HepG2 (cell line): ENCODE measurements around the gene PDE9A. TPM values are rescaled to one million over a fixed set of nuclear protein-coding genes. Genes with fewer than 3 reads are reported as not detected.

Experiments used
- DPF2 ChIP-seq: sonication (generic); formaldehyde crosslinking; IDR thresholded peaks from 2 replicates; pipeline ENCODE4 v1.4.0; 2020; ENCODE audit warnings: mild to moderate bottlenecking, low read depth, missing genetic modification reagents, borderline replicate concordance
- FIP1L1 ChIP-seq: fragments of 200-400 bp; formaldehyde crosslinking; IDR thresholded peaks from 2 replicates; pipeline ENCODE4 v1.6.1; 2018; ENCODE audit warnings: low read depth, mild to moderate bottlenecking, low read length, moderate library complexity, borderline replicate concordance; ENCODE audit not compliant: insufficient read depth
- JUNB ChIP-seq: sonication (generic); formaldehyde crosslinking; IDR thresholded peaks from 2 replicates; pipeline ENCODE4 v1.8.0; 2022; ENCODE audit warnings: missing genetic modification reagents, mild to moderate bottlenecking, borderline replicate concordance
- MEIS1 ChIP-seq: sonication (generic); formaldehyde crosslinking; IDR thresholded peaks from 2 replicates; pipeline ENCODE4 v1.9.0; 2021; ENCODE audit warnings: mild to moderate bottlenecking, missing genetic modification reagents, moderate library complexity, borderline replicate concordance
- SNRNP70 ChIP-seq: fragments of 200-400 bp; formaldehyde crosslinking; IDR thresholded peaks from 2 replicates; pipeline ENCODE4 v1.6.1; 2017; ENCODE audit warnings: mild to moderate bottlenecking, low read depth, low read length, moderate library complexity
- SP5 ChIP-seq: IDR thresholded peaks from 2 replicates; pipeline ENCODE4 v1.6.1; 2016; ENCODE audit warnings: low read depth, borderline replicate concordance
- ZC3H13 ChIP-seq: sonication (generic); formaldehyde crosslinking; IDR thresholded peaks from 2 replicates; pipeline ENCODE4 v1.8.1; 2023; ENCODE audit warnings: mild to moderate bottlenecking, missing genetic modification reagents, moderate library complexity
- ZNF180 ChIP-seq: sonication (generic); formaldehyde crosslinking; IDR thresholded peaks from 2 replicates; pipeline ENCODE4 v1.4.0; 2020; ENCODE audit warnings: low read depth, missing genetic modification reagents, borderline replicate concordance
- ZNF543 ChIP-seq: sonication (generic); formaldehyde crosslinking; IDR thresholded peaks from 2 replicates; pipeline ENCODE4 v1.4.0; 2020; ENCODE audit warnings: mild to moderate bottlenecking, missing genetic modification reagents
- ZNF550 ChIP-seq: sonication (generic); formaldehyde crosslinking; IDR thresholded peaks from 2 replicates; pipeline ENCODE4 v1.4.0; 2020; ENCODE audit warnings: mild to moderate bottlenecking, missing genetic modification reagents, borderline replicate concordance
- ZNF83 ChIP-seq: sonication (generic); formaldehyde crosslinking; IDR thresholded peaks from 2 replicates; pipeline ENCODE4 v1.4.0; 2020; ENCODE audit warnings: missing genetic modification reagents, mild to moderate bottlenecking, borderline replicate concordance
- ZSCAN30 ChIP-seq: sonication (generic); formaldehyde crosslinking; IDR thresholded peaks from 2 replicates; pipeline ENCODE4 v1.5.0; 2020; ENCODE audit warnings: mild to moderate bottlenecking, missing genetic modification reagents
- polyA plus RNA-seq, 8 experiments: library from polyadenylated mRNA; depleted of rRNA in 3 of 8; stranded (reverse) in 7 of 8; unstranded in 1 of 8; fragments of >200 nt; fragmentation: Illumina TruSeq in 4 of 8; extraction: Trizol in 4 of 8; gene quantifications; 2 replicates each; pipeline versions ENCODE4 v1.2.1 to v1.2.3, GENCODE V29; 2011 to 2016; ENCODE audit warnings: low read depth in 4 of 8, missing spikeins in 1 of 8, mixed read lengths in 1 of 8; ENCODE audit not compliant: insufficient read depth in 1 of 8
- total RNA-seq, 5 experiments: library from RNA; depleted of rRNA; stranded (reverse); fragments of >200 nt; fragmentation: Illumina TruSeq; extraction: Trizol; gene quantifications; 2 replicates each; pipeline ENCODE4 v1.2.3, GENCODE V29; 2016; ENCODE audit warnings: low read depth in 1 of 5
- TF ChIP-seq, protein P1 (sequence below), 2 experiments: sonication (generic) in 1 of 2; formaldehyde crosslinking in 1 of 2; IDR thresholded peaks; 2 replicates each; pipeline versions ENCODE4 v1.6.1 to v1.9.0; 2014 to 2022; ENCODE audit warnings: antibody characterized with exemption in 1 of 2, borderline replicate concordance in 1 of 2, inconsistent platforms in 1 of 2, low read depth in 1 of 2, missing genetic modification reagents in 1 of 2
- TF ChIP-seq, protein P2 (sequence below): fragments of 450-650 bp; IDR thresholded peaks from 2 replicates; pipeline ENCODE4 v1.6.1; 2017; ENCODE audit warnings: mild to moderate bottlenecking

The PDE9A gene
- total and polyA plus RNA-seq, 2 of the 13 experiments (the other 11 are each of a cell fraction or from before 2014, with no cell fraction given): 4.6 to 19.7 TPM

DNA sequence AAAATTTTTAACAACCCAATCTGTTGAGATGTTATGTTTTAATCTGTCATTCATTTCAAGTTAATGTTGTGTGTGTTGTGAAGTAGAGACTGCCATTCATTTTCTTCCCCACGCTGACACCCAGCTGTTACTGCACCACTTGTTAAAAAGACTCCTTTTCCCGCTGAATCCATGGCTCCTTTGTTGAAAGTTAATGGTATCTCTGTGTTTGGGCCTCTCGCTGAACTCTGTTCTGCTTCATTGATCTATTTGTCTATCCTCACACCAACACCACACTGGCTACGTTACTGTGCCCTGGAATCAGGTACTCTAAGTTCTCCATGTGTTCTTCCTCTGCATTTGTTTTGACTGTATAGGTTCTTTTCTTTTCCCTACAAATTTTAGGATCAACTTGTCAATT is 58.2 kb downstream of the PDE9A start (continued):
- TF ChIP-seq, protein P1, sequence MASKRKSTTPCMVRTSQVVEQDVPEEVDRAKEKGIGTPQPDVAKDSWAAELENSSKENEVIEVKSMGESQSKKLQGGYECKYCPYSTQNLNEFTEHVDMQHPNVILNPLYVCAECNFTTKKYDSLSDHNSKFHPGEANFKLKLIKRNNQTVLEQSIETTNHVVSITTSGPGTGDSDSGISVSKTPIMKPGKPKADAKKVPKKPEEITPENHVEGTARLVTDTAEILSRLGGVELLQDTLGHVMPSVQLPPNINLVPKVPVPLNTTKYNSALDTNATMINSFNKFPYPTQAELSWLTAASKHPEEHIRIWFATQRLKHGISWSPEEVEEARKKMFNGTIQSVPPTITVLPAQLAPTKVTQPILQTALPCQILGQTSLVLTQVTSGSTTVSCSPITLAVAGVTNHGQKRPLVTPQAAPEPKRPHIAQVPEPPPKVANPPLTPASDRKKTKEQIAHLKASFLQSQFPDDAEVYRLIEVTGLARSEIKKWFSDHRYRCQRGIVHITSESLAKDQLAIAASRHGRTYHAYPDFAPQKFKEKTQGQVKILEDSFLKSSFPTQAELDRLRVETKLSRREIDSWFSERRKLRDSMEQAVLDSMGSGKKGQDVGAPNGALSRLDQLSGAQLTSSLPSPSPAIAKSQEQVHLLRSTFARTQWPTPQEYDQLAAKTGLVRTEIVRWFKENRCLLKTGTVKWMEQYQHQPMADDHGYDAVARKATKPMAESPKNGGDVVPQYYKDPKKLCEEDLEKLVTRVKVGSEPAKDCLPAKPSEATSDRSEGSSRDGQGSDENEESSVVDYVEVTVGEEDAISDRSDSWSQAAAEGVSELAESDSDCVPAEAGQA (IDR thresholded peaks at IDR 0.05; ENCODE audit: low read depth): no peak
- TF ChIP-seq, protein P1 (CRISPR knock-in tag; IDR thresholded peaks at IDR 0.05; ENCODE audit: borderline replicate concordance): no peak
- peak; percentile 75; the same call in 1 of the 2 replicates for TF ChIP-seq MEIS1
- TF ChIP-seq SP5: no peak
- TF ChIP-seq, protein P2, sequence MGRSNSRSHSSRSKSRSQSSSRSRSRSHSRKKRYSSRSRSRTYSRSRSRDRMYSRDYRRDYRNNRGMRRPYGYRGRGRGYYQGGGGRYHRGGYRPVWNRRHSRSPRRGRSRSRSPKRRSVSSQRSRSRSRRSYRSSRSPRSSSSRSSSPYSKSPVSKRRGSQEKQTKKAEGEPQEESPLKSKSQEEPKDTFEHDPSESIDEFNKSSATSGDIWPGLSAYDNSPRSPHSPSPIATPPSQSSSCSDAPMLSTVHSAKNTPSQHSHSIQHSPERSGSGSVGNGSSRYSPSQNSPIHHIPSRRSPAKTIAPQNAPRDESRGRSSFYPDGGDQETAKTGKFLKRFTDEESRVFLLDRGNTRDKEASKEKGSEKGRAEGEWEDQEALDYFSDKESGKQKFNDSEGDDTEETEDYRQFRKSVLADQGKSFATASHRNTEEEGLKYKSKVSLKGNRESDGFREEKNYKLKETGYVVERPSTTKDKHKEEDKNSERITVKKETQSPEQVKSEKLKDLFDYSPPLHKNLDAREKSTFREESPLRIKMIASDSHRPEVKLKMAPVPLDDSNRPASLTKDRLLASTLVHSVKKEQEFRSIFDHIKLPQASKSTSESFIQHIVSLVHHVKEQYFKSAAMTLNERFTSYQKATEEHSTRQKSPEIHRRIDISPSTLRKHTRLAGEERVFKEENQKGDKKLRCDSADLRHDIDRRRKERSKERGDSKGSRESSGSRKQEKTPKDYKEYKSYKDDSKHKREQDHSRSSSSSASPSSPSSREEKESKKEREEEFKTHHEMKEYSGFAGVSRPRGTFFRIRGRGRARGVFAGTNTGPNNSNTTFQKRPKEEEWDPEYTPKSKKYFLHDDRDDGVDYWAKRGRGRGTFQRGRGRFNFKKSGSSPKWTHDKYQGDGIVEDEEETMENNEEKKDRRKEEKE: no peak
- no peak for TF ChIP-seq ZNF180
- TF ChIP-seq DPF2 (CRISPR knock-in tag): peak; percentile 83
- no peak for TF ChIP-seq FIP1L1
- no peak for TF ChIP-seq SNRNP70
- no peak for TF ChIP-seq ZSCAN30 (CRISPR knock-in tag)
- TF ChIP-seq JUNB (CRISPR knock-in tag): no peak
- TF ChIP-seq ZNF543 (CRISPR knock-in tag): no peak
- TF ChIP-seq ZNF83 (CRISPR knock-in tag): no peak
- TF ChIP-seq ZC3H13: no peak
- no peak for TF ChIP-seq ZNF550 (CRISPR knock-in tag)
